GM23338 (cell line): ENCODE data around the gene HSD11B2. TPM values are rescaled to one million over a fixed set of nuclear protein-coding genes. Genes with fewer than 3 reads are reported as not detected.

Experiments
- ATAC-seq: fragments of 200-7000 bp; cut with Tn5 transposase; 3 replicates; pipeline ENCODE4 v1.9.1; 2020
- DNase-seq: peaks from one replicate; pipeline ENCODE4 v3.0.0-alpha.2; 2015; ENCODE audit warnings: low spot score
- H2AFZ ChIP-seq: fragments of 200-600 bp; sonication (generic); 2 replicates; pipeline ENCODE4 v1.8.0; 2016; ENCODE audit warnings: antibody characterized with exemption, mild to moderate bottlenecking, moderate library complexity
- H3F3A ChIP-seq: fragments of 200-600 bp; sonication (generic); replicated peaks from 2 replicates; pipeline ENCODE4 v1.8.0; 2017; ENCODE audit warnings: antibody characterized with exemption, mixed run types, low read depth
- H3K27ac ChIP-seq: fragments of 200-600 bp; sonication (generic); 2 replicates; pipeline ENCODE4 v1.6.1; 2016; ENCODE audit warnings: low read depth
- H3K27me3 ChIP-seq: fragments of 200-600 bp; sonication (generic); 2 replicates; pipeline ENCODE4 v1.8.0; 2016; ENCODE audit warnings: mild to moderate bottlenecking, mixed run types, moderate library complexity; ENCODE audit not compliant: insufficient read depth
- H3K36me3 ChIP-seq: fragments of 200-600 bp; sonication (generic); 2 replicates; pipeline ENCODE4 v1.8.0; 2016; ENCODE audit warnings: mild to moderate bottlenecking; ENCODE audit not compliant: insufficient read depth
- H3K4me1 ChIP-seq: fragments of 200-600 bp; sonication (generic); 2 replicates; pipeline ENCODE4 v1.8.0; 2016; ENCODE audit warnings: mild to moderate bottlenecking, moderate library complexity; ENCODE audit not compliant: insufficient read depth
- H3K4me2 ChIP-seq: fragments of 200-600 bp; sonication (generic); 2 replicates; pipeline ENCODE4 v1.7.1; 2017; ENCODE audit warnings: mixed run types
- H3K4me3 ChIP-seq: fragments of 200-600 bp; sonication (generic); 2 replicates; pipeline ENCODE4 v1.6.1; 2016; ENCODE audit warnings: mixed run types
- H3K79me2 ChIP-seq: fragments of 200-600 bp; sonication (generic); replicated peaks from 2 replicates; pipeline ENCODE4 v1.8.0; 2017; ENCODE audit warnings: mild to moderate bottlenecking; ENCODE audit not compliant: insufficient read depth
- H3K9me2 ChIP-seq: fragments of 200-600 bp; sonication (generic); 2 replicates; pipeline ENCODE4 v1.8.0; 2017; ENCODE audit not compliant: insufficient read depth
- H4K20me1 ChIP-seq: fragments of 200-600 bp; sonication (generic); replicated peaks from 2 replicates; pipeline ENCODE4 v1.8.0; 2017; ENCODE audit warnings: mild to moderate bottlenecking; ENCODE audit not compliant: insufficient read depth
- H3K27ac Mint-ChIP-seq: 2 replicates; pipeline ENCODE4 v1.8.0; 2020; ENCODE audit warnings: inconsistent platforms, mild to moderate bottlenecking, moderate library complexity, mixed read lengths
- H3K27me3 Mint-ChIP-seq: 3 replicates; pipeline ENCODE4 v1.8.0; 2022; ENCODE audit warnings: low read depth, mild to moderate bottlenecking, moderate library complexity, mixed read lengths, inconsistent platforms; ENCODE audit not compliant: insufficient read depth, poor library complexity
- H3K36me3 Mint-ChIP-seq: 3 replicates; pipeline ENCODE4 v1.8.0; 2021; ENCODE audit warnings: low read depth, mild to moderate bottlenecking, inconsistent platforms, moderate library complexity, mixed read lengths
- H3K4me1 Mint-ChIP-seq: 3 replicates; pipeline ENCODE4 v1.8.0; 2020; ENCODE audit warnings: mild to moderate bottlenecking, inconsistent platforms, mixed read lengths
- H3K4me3 Mint-ChIP-seq: 3 replicates; pipeline ENCODE4 v1.8.0; 2021; ENCODE audit warnings: moderate library complexity, mild to moderate bottlenecking, inconsistent platforms, mixed read lengths
- H3K9me3 Mint-ChIP-seq: 3 replicates; pipeline ENCODE4 v1.8.0; 2020; ENCODE audit warnings: moderate library complexity, mild to moderate bottlenecking, inconsistent platforms, mixed read lengths
- CREB1 ChIP-seq: fragments of 250-450 bp; sonication (Bioruptor Pico); IDR thresholded peaks from 2 replicates; pipeline ENCODE4 v1.5.0; 2020; ENCODE audit warnings: low read depth, mild to moderate bottlenecking, moderate library complexity
- EZH2 ChIP-seq: fragments of 200-600 bp; sonication (generic); IDR thresholded peaks from one replicate; pipeline ENCODE4 v1.8.0; 2017; ENCODE audit warnings: antibody characterized with exemption, mild to moderate bottlenecking, low read depth; ENCODE audit not compliant: unreplicated experiment
- EZH2phosphoT487 ChIP-seq: fragments of 200-600 bp; sonication (generic); IDR thresholded peaks from one replicate; pipeline ENCODE4 v1.8.1; 2018; ENCODE audit warnings: antibody characterized with exemption; ENCODE audit not compliant: unreplicated experiment
- JUNB ChIP-seq: IDR thresholded peaks from one replicate; pipeline ENCODE4 v1.6.1; 2016; ENCODE audit warnings: antibody characterized with exemption; ENCODE audit not compliant: unreplicated experiment
- NANOG ChIP-seq: IDR thresholded peaks from 2 replicates; pipeline ENCODE4 v1.6.1; 2016; ENCODE audit warnings: antibody characterized with exemption, borderline replicate concordance
- POLR2AphosphoS5 ChIP-seq: IDR thresholded peaks from 2 replicates; pipeline ENCODE4 v1.6.1; 2016; ENCODE audit warnings: antibody characterized with exemption, low read depth
- STAT1 ChIP-seq: IDR thresholded peaks from one replicate; pipeline ENCODE4 v1.6.1; 2016; ENCODE audit warnings: antibody characterized with exemption; ENCODE audit not compliant: unreplicated experiment
- ZNF114 ChIP-seq: fragments of 250-450 bp; sonication (Bioruptor Pico); IDR thresholded peaks from 2 replicates; pipeline ENCODE4 v1.5.0; 2020; ENCODE audit warnings: mild to moderate bottlenecking, moderate library complexity
- ZNF331 ChIP-seq: fragments of 250-450 bp; sonication (Bioruptor Pico); IDR thresholded peaks from 2 replicates; pipeline ENCODE4 v1.5.0; 2020; ENCODE audit warnings: low read depth, mild to moderate bottlenecking, moderate library complexity
- polyA plus RNA-seq: library from polyadenylated mRNA; unstranded; fragments of >200 nt; fragmentation: Nextera tagmentation; extraction: Ambion mirVana; gene quantifications from 2 replicates; pipeline ENCODE4 v1.2.1, GENCODE V29; 2016
- total RNA-seq: library from RNA; depleted of rRNA; stranded (reverse); fragments of >200 nt; shearing (Covaris generic); gene quantifications from 2 replicates; pipeline ENCODE4 v1.2.3, GENCODE V29; 2014
- TF ChIP-seq, protein P1 (sequence below), 2 experiments: fragments of 200-600 bp in 1 of 2; sonication (generic) in 1 of 2; conservative IDR thresholded peaks; 2 replicates each; pipeline versions ENCODE4 v1.5.1 to v1.6.1; 2016 to 2017; ENCODE audit warnings: antibody characterized with exemption in 2 of 2, low read depth in 2 of 2, mild to moderate bottlenecking in 2 of 2, moderate library complexity in 1 of 2
- TF ChIP-seq, protein P2 (sequence below): IDR thresholded peaks from one replicate; pipeline ENCODE4 v1.6.1; 2018; ENCODE audit warnings: antibody characterized with exemption; ENCODE audit not compliant: unreplicated experiment
- TF ChIP-seq, protein P3 (sequence below): IDR thresholded peaks from 2 replicates; pipeline ENCODE4 v1.6.1; 2016; ENCODE audit warnings: antibody characterized with exemption
- TF ChIP-seq, protein P4 (sequence below): fragments of 250-450 bp; sonication (Bioruptor Pico); IDR thresholded peaks from 2 replicates; pipeline ENCODE4 v1.5.0; 2020; ENCODE audit warnings: mild to moderate bottlenecking, moderate library complexity

Gene HSD11B2
- total and polyA plus RNA-seq, 2 experiments from 2014 or later: 14.8 to 23.0 TPM

DNA sequence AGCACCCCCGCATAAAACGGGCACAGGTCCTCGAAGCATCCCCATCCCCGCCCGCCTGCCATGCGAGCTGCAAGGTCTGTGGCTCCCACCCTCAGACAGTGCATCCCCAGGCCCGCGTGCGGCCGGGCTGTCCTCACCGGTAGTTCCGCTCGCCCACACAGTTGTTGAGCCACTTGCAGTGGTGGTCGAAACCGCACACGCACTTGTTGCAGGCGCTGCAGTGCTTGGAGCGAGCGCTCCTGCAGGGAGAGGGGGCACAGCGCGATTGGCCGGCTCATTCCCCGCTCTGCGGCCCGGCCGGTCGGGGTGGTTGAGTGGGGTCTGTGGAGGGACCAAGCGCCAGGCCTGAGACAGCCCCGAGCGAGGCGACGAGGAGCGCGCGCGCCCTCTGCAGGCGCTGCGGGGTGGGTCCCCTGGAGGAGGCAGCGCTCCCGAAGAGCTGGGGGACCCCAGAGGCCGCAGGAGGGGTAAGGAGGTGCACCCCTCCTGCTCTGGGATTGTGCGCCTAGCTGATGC, 31.6 kb upstream of the HSD11B2 start:
- peak; percentile 90 for DNase-seq
- Histone ChIP-seq H3K36me3 (no peaks in the 10 kb centered on the region), H4K20me1 (no peaks in the 10 kb centered on the region), H3K27ac (no peak overlapping the region), H3K4me1 (peaks cover 24% of the 10 kb centered on the region), H2AFZ (peak overlapping the region; percentile 74), H3K27me3 (peaks cover 21% of the 10 kb centered on the region), H3F3A (0 out of 2 replicates have a peak, but pooled peaks cover 10% of the 10 kb centered on the region), H3K79me2 (no peaks in the 10 kb centered on the region), H3K4me3 (no peak overlapping the region), H3K9me2 (no peaks in the 10 kb centered on the region), H3K4me2 (peak overlapping the region; percentile 74)
- peaks cover 24% of the 10 kb centered on the region for H3K4me1 Mint-ChIP-seq
- peak; percentile 79 for ATAC-seq
- H3K27me3 Mint-ChIP-seq: peaks cover 30% of the 10 kb centered on the region
- TF ChIP-seq, protein P1, sequence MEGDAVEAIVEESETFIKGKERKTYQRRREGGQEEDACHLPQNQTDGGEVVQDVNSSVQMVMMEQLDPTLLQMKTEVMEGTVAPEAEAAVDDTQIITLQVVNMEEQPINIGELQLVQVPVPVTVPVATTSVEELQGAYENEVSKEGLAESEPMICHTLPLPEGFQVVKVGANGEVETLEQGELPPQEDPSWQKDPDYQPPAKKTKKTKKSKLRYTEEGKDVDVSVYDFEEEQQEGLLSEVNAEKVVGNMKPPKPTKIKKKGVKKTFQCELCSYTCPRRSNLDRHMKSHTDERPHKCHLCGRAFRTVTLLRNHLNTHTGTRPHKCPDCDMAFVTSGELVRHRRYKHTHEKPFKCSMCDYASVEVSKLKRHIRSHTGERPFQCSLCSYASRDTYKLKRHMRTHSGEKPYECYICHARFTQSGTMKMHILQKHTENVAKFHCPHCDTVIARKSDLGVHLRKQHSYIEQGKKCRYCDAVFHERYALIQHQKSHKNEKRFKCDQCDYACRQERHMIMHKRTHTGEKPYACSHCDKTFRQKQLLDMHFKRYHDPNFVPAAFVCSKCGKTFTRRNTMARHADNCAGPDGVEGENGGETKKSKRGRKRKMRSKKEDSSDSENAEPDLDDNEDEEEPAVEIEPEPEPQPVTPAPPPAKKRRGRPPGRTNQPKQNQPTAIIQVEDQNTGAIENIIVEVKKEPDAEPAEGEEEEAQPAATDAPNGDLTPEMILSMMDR (conservative IDR thresholded peaks at IDR 0.05; ENCODE audit: low read depth in 2 of 2): peak; percentile 75 to 91
- TF ChIP-seq POLR2AphosphoS5 (no peak), EZH2phosphoT487 (no peak), JUNB (no peak), CREB1 (CRISPR knock-in tag) (0 out of 2 replicates have a peak, but pooled peaks have one; percentile 6), EZH2 (peak; percentile 24), ZNF114 (CRISPR knock-in tag) (no peak), ZNF331 (CRISPR knock-in tag) (no peak), STAT1 (no peak), NANOG (no peak)
- TF ChIP-seq, protein P2, sequence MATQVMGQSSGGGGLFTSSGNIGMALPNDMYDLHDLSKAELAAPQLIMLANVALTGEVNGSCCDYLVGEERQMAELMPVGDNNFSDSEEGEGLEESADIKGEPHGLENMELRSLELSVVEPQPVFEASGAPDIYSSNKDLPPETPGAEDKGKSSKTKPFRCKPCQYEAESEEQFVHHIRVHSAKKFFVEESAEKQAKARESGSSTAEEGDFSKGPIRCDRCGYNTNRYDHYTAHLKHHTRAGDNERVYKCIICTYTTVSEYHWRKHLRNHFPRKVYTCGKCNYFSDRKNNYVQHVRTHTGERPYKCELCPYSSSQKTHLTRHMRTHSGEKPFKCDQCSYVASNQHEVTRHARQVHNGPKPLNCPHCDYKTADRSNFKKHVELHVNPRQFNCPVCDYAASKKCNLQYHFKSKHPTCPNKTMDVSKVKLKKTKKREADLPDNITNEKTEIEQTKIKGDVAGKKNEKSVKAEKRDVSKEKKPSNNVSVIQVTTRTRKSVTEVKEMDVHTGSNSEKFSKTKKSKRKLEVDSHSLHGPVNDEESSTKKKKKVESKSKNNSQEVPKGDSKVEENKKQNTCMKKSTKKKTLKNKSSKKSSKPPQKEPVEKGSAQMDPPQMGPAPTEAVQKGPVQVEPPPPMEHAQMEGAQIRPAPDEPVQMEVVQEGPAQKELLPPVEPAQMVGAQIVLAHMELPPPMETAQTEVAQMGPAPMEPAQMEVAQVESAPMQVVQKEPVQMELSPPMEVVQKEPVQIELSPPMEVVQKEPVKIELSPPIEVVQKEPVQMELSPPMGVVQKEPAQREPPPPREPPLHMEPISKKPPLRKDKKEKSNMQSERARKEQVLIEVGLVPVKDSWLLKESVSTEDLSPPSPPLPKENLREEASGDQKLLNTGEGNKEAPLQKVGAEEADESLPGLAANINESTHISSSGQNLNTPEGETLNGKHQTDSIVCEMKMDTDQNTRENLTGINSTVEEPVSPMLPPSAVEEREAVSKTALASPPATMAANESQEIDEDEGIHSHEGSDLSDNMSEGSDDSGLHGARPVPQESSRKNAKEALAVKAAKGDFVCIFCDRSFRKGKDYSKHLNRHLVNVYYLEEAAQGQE: no peak
- TF ChIP-seq, protein P3, sequence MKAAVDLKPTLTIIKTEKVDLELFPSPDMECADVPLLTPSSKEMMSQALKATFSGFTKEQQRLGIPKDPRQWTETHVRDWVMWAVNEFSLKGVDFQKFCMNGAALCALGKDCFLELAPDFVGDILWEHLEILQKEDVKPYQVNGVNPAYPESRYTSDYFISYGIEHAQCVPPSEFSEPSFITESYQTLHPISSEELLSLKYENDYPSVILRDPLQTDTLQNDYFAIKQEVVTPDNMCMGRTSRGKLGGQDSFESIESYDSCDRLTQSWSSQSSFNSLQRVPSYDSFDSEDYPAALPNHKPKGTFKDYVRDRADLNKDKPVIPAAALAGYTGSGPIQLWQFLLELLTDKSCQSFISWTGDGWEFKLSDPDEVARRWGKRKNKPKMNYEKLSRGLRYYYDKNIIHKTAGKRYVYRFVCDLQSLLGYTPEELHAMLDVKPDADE: no peak
- TF ChIP-seq, protein P4, sequence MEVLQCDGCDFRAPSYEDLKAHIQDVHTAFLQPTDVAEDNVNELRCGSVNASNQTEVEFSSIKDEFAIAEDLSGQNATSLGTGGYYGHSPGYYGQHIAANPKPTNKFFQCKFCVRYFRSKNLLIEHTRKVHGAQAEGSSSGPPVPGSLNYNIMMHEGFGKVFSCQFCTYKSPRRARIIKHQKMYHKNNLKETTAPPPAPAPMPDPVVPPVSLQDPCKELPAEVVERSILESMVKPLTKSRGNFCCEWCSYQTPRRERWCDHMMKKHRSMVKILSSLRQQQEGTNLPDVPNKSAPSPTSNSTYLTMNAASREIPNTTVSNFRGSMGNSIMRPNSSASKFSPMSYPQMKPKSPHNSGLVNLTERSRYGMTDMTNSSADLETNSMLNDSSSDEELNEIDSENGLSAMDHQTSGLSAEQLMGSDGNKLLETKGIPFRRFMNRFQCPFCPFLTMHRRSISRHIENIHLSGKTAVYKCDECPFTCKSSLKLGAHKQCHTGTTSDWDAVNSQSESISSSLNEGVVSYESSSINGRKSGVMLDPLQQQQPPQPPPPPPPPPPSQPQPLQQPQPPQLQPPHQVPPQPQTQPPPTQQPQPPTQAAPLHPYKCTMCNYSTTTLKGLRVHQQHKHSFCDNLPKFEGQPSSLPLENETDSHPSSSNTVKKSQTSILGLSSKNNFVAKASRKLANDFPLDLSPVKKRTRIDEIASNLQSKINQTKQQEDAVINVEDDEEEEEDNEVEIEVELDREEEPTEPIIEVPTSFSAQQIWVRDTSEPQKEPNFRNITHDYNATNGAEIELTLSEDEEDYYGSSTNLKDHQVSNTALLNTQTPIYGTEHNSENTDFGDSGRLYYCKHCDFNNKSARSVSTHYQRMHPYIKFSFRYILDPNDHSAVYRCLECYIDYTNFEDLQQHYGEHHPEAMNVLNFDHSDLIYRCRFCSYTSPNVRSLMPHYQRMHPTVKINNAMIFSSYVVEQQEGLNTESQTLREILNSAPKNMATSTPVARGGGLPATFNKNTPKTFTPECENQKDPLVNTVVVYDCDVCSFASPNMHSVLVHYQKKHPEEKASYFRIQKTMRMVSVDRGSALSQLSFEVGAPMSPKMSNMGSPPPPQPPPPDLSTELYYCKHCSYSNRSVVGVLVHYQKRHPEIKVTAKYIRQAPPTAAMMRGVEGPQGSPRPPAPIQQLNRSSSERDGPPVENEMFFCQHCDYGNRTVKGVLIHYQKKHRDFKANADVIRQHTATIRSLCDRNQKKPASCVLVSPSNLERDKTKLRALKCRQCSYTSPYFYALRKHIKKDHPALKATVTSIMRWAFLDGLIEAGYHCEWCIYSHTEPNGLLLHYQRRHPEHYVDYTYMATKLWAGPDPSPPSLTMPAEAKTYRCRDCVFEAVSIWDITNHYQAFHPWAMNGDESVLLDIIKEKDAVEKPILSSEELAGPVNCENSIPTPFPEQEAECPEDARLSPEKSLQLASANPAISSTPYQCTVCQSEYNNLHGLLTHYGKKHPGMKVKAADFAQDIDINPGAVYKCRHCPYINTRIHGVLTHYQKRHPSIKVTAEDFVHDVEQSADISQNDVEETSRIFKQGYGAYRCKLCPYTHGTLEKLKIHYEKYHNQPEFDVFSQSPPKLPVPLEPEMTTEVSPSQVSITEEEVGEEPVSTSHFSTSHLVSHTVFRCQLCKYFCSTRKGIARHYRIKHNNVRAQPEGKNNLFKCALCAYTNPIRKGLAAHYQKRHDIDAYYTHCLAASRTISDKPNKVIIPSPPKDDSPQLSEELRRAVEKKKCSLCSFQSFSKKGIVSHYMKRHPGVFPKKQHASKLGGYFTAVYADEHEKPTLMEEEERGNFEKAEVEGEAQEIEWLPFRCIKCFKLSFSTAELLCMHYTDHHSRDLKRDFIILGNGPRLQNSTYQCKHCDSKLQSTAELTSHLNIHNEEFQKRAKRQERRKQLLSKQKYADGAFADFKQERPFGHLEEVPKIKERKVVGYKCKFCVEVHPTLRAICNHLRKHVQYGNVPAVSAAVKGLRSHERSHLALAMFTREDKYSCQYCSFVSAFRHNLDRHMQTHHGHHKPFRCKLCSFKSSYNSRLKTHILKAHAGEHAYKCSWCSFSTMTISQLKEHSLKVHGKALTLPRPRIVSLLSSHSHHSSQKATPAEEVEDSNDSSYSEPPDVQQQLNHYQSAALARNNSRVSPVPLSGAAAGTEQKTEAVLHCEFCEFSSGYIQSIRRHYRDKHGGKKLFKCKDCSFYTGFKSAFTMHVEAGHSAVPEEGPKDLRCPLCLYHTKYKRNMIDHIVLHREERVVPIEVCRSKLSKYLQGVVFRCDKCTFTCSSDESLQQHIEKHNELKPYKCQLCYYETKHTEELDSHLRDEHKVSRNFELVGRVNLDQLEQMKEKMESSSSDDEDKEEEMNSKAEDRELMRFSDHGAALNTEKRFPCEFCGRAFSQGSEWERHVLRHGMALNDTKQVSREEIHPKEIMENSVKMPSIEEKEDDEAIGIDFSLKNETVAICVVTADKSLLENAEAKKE (CRISPR knock-in tag): no peak
- no peaks in the 10 kb centered on the region; the same call in 2 of the 3 replicates for H3K36me3 Mint-ChIP-seq
- H3K27ac Mint-ChIP-seq: no peak overlapping the region
- no peak overlapping the region for H3K4me3 Mint-ChIP-seq
- H3K9me3 Mint-ChIP-seq: no peaks in the 10 kb centered on the region
